ENCODE data around the gene PDE4D.
A peak's percentile ranks its signal among the peaks of the same experiment; 100 is the strongest.

Gene PDE4D

GRCh38 chr5:59221769-59222168, 671.8 kb downstream of the PDE4D start:
- peak; percentile 44 for TF ChIP-seq CTCF (conservative IDR thresholded peaks at IDR 0.05; ENCODE audit: low read depth, low read length)
- DNase-seq (ENCODE audit: low read depth) = peak; percentile 47
- no peak overlapping the region for H3K4me3 ChIP-seq (ENCODE audit: low read depth, low read length)

DNA sequence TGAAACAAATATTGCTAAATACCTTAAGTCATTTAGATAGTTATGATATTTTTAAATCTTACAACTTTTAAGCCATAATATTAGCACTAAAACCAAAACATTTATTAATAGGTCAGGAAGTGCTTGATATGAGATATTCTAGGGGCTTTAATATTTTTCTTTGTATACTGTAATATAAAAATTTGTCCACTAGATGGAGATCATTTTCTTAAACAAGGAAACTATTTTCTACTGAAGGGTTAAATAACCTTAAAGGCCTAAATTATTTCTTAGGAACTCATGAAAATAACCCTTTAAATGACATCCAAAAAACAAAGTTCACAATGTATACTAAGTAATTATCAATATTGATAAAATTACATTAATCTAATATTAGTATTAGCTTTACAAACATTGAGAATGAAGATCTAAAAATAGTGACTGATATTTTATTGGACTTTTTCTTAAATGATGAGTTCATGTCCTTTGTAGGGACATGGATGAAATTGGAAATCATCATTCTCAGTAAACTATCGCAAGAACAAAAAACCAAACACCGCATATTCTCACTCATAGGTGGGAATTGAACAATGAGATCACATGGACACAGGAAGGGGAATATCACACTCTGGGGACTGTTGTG, 675.0 kb downstream of the PDE4D start:
- H3K4me3 ChIP-seq (ENCODE audit: low read depth, low read length) = no peak overlapping the region
- peak; percentile 43 for TF ChIP-seq CTCF (conservative IDR thresholded peaks at IDR 0.05; ENCODE audit: low read depth, low read length)
- DNase-seq (ENCODE audit: low read depth) = peak; percentile 36

- TF ChIP-seq CTCF (conservative IDR thresholded peaks at IDR 0.05; ENCODE audit: low read depth, low read length) = no peak
- no peak overlapping the region for H3K4me3 ChIP-seq (ENCODE audit: low read depth, low read length)
- DNase-seq (ENCODE audit: low read depth) = no peak
Observed at GRCh38 chr5:59216841-59217240, 676.7 kb downstream of the PDE4D start.

DNA sequence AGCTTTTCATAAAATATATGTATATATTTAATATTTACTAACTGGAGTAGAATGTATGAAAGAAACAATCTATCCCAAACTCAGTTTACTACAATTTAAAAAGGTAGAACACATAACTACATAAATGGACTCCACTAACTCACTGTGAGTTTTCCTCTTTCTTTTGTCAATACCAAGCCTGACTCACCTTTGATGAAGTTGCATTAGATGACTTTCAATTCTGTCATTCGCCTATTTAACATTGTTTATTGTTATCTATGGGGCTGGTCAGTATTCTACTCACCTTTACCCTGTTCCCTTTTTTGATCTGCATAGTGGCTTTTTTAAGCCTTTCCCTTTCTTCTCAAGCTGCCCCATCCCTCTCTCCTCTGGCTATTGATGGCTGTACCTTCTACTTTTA, 680.9 kb downstream of the PDE4D start:
- no peak for DNase-seq (ENCODE audit: low read depth)
- no peak overlapping the region for H3K4me3 ChIP-seq (ENCODE audit: low read depth, low read length)
- TF ChIP-seq CTCF (conservative IDR thresholded peaks at IDR 0.05; ENCODE audit: low read depth, low read length) = no peak

DNA sequence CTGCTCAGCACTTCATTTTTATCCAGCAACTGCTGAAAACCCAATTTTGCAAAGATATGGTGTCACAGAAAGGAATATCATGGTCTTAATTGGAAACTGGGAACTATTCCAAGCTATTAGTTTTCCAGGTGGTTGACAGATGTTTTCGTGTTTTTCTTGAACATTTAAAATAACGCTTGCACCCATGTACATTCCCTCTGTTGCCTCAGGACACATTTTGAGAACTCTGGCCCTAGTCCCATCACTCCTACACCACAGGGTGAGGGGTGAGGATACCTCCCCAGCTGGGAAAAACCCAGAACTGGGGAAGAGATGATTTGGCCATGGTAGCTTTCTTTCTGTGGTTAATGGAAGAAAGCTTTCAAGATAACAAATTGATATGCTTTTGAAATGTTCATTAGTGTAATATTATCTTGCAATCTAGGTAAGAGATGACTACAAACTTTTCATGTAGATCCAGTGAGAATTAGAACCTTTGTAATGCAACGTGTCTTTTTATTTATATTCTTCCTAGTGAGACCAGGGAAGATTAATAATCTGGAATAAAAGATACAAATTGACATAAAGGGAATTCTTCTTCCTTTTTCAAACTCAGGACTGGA, 683.7 kb downstream of the PDE4D start:
- TF ChIP-seq CTCF (conservative IDR thresholded peaks at IDR 0.05; ENCODE audit: low read depth, low read length) = no peak
- peak; percentile 88 for DNase-seq (ENCODE audit: low read depth)

DNA sequence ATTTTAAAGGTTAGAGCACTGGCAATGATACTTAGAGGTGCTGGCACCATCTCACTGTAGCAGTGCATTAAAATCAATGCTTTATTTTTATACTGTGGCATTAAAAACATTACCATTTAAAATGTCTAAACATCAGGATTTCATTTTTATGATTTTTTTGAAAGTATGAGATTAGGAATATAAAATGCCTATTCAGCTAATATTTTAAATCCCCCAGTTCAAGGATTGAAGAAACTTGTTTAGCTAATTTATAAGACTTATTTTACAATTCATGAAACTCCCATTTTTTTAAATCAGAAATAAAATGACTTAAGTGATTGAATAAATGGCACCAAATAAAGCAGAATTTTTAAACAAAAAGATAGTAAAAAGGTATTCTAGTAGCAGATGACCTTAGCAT, 685.1 kb downstream of the PDE4D start:
- TF ChIP-seq CTCF (conservative IDR thresholded peaks at IDR 0.05; ENCODE audit: low read depth, low read length) = no peak
- H3K4me3 ChIP-seq (ENCODE audit: low read depth, low read length) = no peak overlapping the region
- DNase-seq (ENCODE audit: low read depth) = no peak

More for the DNA sequence above, 683.7 kb downstream of the PDE4D start:
- no peak overlapping the region for H3K4me3 ChIP-seq (ENCODE audit: low read depth, low read length)

DNA sequence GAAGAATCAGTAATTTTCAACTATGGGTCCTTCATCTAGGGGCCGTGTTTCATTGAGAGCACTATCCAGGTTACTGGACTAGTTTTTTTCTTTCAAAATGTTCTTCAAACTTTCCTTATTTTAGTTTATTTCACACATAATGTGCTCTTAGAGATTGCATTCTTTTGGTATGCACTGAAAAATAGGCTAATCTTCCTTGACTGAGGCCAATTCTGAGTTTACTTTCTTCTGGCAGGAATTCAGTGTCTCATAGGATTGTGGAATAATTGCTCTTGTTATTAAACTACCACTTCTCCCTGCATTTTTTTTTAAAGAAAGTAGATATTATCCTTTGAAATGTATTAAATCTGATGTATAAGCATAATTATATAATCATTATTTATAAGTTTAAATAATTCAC, 686.1 kb downstream of the PDE4D start:
- H3K4me3 ChIP-seq (ENCODE audit: low read depth, low read length) = no peak overlapping the region
- TF ChIP-seq CTCF (conservative IDR thresholded peaks at IDR 0.05; ENCODE audit: low read depth, low read length) = no peak
- peak; percentile 59 for DNase-seq (ENCODE audit: low read depth)
